Endothelial cell of umbilical vein (primary cell): ENCODE measurements around the gene MDFI. TPM values are rescaled to one million over a fixed set of nuclear protein-coding genes. Genes with fewer than 3 reads are reported as not detected.

ENCODE experiments used
- BruUV-seq: library from RNA; stranded (reverse); fragments of 400-500 nt; replicated peaks from 2 replicates; lab custom pipeline; 2021; lab: Mats Ljungman, UMichigan
- CTCF ChIA-PET: fragments of 300-600, 350-600 bp; sonication (Branson Sonifier 250); formaldehyde crosslinking; loops from one replicate; lab custom pipeline; 2021; ENCODE audit warnings: antibody characterized with exemption, inconsistent platforms; lab: Charles Lee
- POLR2A ChIA-PET: fragments of 300-600, 350-600 bp; sonication (Branson Sonifier 250); formaldehyde crosslinking; loops from one replicate; lab custom pipeline; 2021; ENCODE audit warnings: antibody characterized with exemption, inconsistent platforms; lab: Charles Lee
- DNase-seq: peaks from one replicate; pipeline ENCODE4 v3.0.0-alpha.2; 2011; ENCODE audit warnings: low read depth, low spot score
- FAIRE-seq: peaks from 2 replicates; lab custom pipeline; 2011; peaks lifted over from hg19 to GRCh38; lab: Jason Lieb, UNC
- H2AFZ ChIP-seq: 2 replicates; pipeline ENCODE4 v1.6.0; 2012; ENCODE audit warnings: low read depth, low read length, control low read depth, inconsistent platforms
- H3K27ac ChIP-seq: 2 replicates; pipeline ENCODE4 v1.5.1; 2011; ENCODE audit warnings: low read depth, mild to moderate bottlenecking, control low read depth, low read length, moderate library complexity; ENCODE audit not compliant: insufficient read depth
- H3K27me3 ChIP-seq, 2 experiments: 2 replicates each; pipeline versions ENCODE4 v1.6.0 to v1.6.1; 2011; ENCODE audit warnings: low read length in 2 of 2, mixed read lengths in 1 of 2; ENCODE audit not compliant: control insufficient read depth in 2 of 2, insufficient read depth in 2 of 2
- H3K36me3 ChIP-seq, 2 experiments: 2 replicates in 1 of 2; 3 replicates in 1 of 2; pipeline ENCODE4 v1.5.1; 2011; ENCODE audit warnings: low read length in 2 of 2, mild to moderate bottlenecking in 1 of 2, moderate library complexity in 1 of 2; ENCODE audit not compliant: control insufficient read depth in 2 of 2, insufficient read depth in 2 of 2; ENCODE audit errors: extremely low read depth in 1 of 2
- H3K4me1 ChIP-seq: 3 replicates; pipeline ENCODE4 v1.5.1; 2011; ENCODE audit warnings: mild to moderate bottlenecking, low read length; ENCODE audit not compliant: control insufficient read depth, insufficient read depth; ENCODE audit errors: extremely low read depth
- H3K4me2 ChIP-seq: 2 replicates; pipeline ENCODE4 v1.6.1; 2011; ENCODE audit warnings: low read length, control low read depth, mixed read lengths; ENCODE audit not compliant: insufficient read depth
- H3K4me3 ChIP-seq, 3 experiments: fragments of 200-600 bp in 1 of 3; sonication (generic), shearing (Covaris generic) in 1 of 3; replicated peaks in 1 of 3; 2 replicates each; pipeline ENCODE4 v1.5.1; 2011 to 2016; ENCODE audit warnings: control low read depth in 3 of 3, low read length in 3 of 3, mild to moderate bottlenecking in 2 of 3, inconsistent platforms in 1 of 3, low read depth in 1 of 3, moderate library complexity in 1 of 3; ENCODE audit not compliant: insufficient read depth in 1 of 3
- H3K79me2 ChIP-seq: 2 replicates; pipeline ENCODE4 v1.6.0; 2012; ENCODE audit warnings: low read length, inconsistent platforms; ENCODE audit not compliant: control insufficient read depth, insufficient read depth
- H3K9ac ChIP-seq: replicated peaks from 2 replicates; pipeline ENCODE3; 2011; ENCODE audit warnings: low read length, control low read depth; ENCODE audit not compliant: insufficient read depth; ENCODE audit errors: extremely low read depth
- H3K9me1 ChIP-seq: replicated peaks from 3 replicates; pipeline ENCODE4 v1.6.0; 2011; ENCODE audit warnings: mild to moderate bottlenecking, low read length; ENCODE audit not compliant: control insufficient read depth, insufficient read depth; ENCODE audit errors: extremely low read depth
- H3K9me3 ChIP-seq: replicated peaks from 2 replicates; pipeline ENCODE4 v1.5.1; 2012; ENCODE audit warnings: low read length, inconsistent platforms; ENCODE audit not compliant: control insufficient read depth, insufficient read depth
- H4K20me1 ChIP-seq: replicated peaks from 2 replicates; pipeline ENCODE3; 2011; ENCODE audit warnings: mild to moderate bottlenecking, low read length; ENCODE audit not compliant: control insufficient read depth, insufficient read depth; ENCODE audit errors: extremely low read depth
- CTCF ChIP-seq, 2 donors: IDR thresholded peaks; 1 replicate in 1 of 2; 2 replicates in 1 of 2; pipeline ENCODE4 v1.5.1; 2011; ENCODE audit warnings: low read length in 2 of 2, mild to moderate bottlenecking in 2 of 2, moderate library complexity in 2 of 2, control low read depth in 1 of 2, inconsistent platforms in 1 of 2, low read depth in 1 of 2; ENCODE audit not compliant: insufficient read depth in 1 of 2; ENCODE audit errors: extremely low read depth in 1 of 2
- EZH2 ChIP-seq: IDR thresholded peaks from 2 replicates; pipeline ENCODE4 v1.6.1; 2012; ENCODE audit warnings: borderline replicate concordance, low read depth, mild to moderate bottlenecking, moderate library complexity, low read length, inconsistent platforms; ENCODE audit not compliant: severe bottlenecking
- FOS ChIP-seq: IDR thresholded peaks from 2 replicates; pipeline ENCODE4 v1.6.1; 2011; ENCODE audit warnings: mild to moderate bottlenecking, low read length, moderate library complexity, borderline replicate concordance; ENCODE audit not compliant: insufficient read depth
- GATA2 ChIP-seq: IDR thresholded peaks from 2 replicates; pipeline ENCODE4 v1.7.0; 2011; ENCODE audit warnings: low read depth, mild to moderate bottlenecking, moderate library complexity, mixed read lengths, low read length; ENCODE audit not compliant: insufficient read length, insufficient read depth
- JUN ChIP-seq: IDR thresholded peaks from 2 replicates; pipeline ENCODE4 v1.6.1; 2011; ENCODE audit warnings: borderline replicate concordance, low read depth; ENCODE audit not compliant: insufficient read length, insufficient read depth
- MYC ChIP-seq: IDR thresholded peaks from one replicate; pipeline ENCODE4 v1.6.1; 2011; ENCODE audit warnings: mild to moderate bottlenecking, low read depth, low read length
- POLR2A ChIP-seq: IDR thresholded peaks from 2 replicates; pipeline ENCODE4 v1.6.1; 2012; ENCODE audit warnings: low read depth, mild to moderate bottlenecking, control low read depth, low read length
- POLR2AphosphoS5 ChIP-seq: IDR thresholded peaks from 2 replicates; pipeline ENCODE4 v1.6.1; 2012; ENCODE audit warnings: low read depth, mild to moderate bottlenecking, control low read depth, low read length, moderate library complexity; ENCODE audit not compliant: insufficient read depth
- dilution Hi-C: fragments of 300-500 bp; cut with MboI; formaldehyde crosslinking; loops from one replicate; pipeline ENCODE4 v1.15.0; 2019; ENCODE audit warnings: low sequenced_read_pairs; ENCODE audit not compliant: extremely low pct_ligation_motif_present
- intact Hi-C: fragments of 100-400 bp; cut with micrococcal nuclease; formaldehyde crosslinking; loops from one replicate; pipeline ENCODE4 v1.10.0; 2022
- polyA plus RNA-seq, 4 experiments: library from polyadenylated mRNA; depleted of rRNA in 3 of 4; stranded (reverse) in 3 of 4; unstranded in 1 of 4; fragments of >200 nt; gene quantifications; 2 replicates each; pipeline versions ENCODE4 v1.2.1 to v1.2.3, GENCODE V29; 2011 to 2012; ENCODE audit warnings: missing spikeins in 1 of 4
- total RNA-seq: library from RNA; stranded (reverse); gene quantifications from 2 replicates; pipeline ENCODE4 v1.2.3, GENCODE V29; 2021
- TF ChIP-seq, protein P1 (sequence below): IDR thresholded peaks from 2 replicates; pipeline ENCODE4 v1.6.1; 2011; ENCODE audit not compliant: insufficient read depth, insufficient read length

MDFI gene
- total and polyA plus RNA-seq, 2 donors (not counting 3 experiments of a cell fraction or from before 2014, with no cell fraction given) = 32.4 to 74.1 TPM

DNA sequence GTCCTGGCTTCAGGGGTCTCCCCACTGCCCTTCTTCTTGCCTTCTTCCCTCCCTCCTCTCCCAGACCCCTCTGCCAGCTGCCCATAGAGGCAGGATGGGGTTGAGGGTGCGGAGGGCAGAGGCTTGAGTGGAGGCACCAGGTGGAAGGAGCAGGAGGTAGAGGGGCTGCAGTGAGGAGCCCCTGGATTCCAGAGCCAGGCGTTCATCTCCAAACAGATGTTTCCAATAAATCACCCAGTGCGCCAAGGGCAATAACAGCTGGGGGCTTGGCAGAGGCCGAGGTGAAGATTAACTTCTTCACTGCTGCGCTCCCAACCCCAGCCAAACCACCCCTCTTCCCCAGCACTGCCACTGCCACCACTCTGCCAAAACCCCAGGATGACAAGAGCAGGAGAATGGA is 10.7 kb downstream of the MDFI start:
- intact Hi-C loops = no loop called here
- Histone ChIP-seq H3K36me3 (peaks cover 0 to 54% of the 10 kb centered on the region in 2 experiments), H3K27me3 (no peaks in the 10 kb centered on the region), H2AFZ (no peak overlapping the region), H3K9ac (no peak overlapping the region), H3K9me3 (no peaks in the 10 kb centered on the region), H3K4me2 (no peak overlapping the region), H4K20me1 (no peaks in the 10 kb centered on the region), H3K4me1 (no peaks in the 10 kb centered on the region), H3K27ac (no peak overlapping the region), H3K79me2 (no peaks in the 10 kb centered on the region), H3K9me1 (no peaks in the 10 kb centered on the region), H3K4me3 (no peak overlapping the region)
- FAIRE-seq (no peak), DNase-seq (no peak)
- dilution Hi-C loops = no loop called here
- BruUV-seq = no TSS peak
- ChIA-PET CTCF (interaction anchor here (0.6 kb wide), 1 partner anchor 406 kb away, joined by 3 read pairs; no protein-coding TSS in a partner anchor), POLR2A (no interaction called here)
- TF ChIP-seq CTCF (IDR thresholded peaks at IDR 0.05; ENCODE audit: extremely low read depth in 1 of 2, insufficient read depth in 1 of 2, low read depth in 1 of 2, low read length in 2 of 2) (no peak), JUN (no peak), POLR2A (no peak), FOS (no peak)
- TF ChIP-seq, protein P1, sequence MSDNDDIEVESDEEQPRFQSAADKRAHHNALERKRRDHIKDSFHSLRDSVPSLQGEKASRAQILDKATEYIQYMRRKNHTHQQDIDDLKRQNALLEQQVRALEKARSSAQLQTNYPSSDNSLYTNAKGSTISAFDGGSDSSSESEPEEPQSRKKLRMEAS = no peak

GRCh38 chr6:41649596-41649995 is 11.3 kb downstream of the MDFI start:
- TF ChIP-seq POLR2AphosphoS5 (no peak), EZH2 (no peak), POLR2A (no peak), JUN (no peak), CTCF (IDR thresholded peaks at IDR 0.05; ENCODE audit: extremely low read depth in 1 of 2, insufficient read depth in 1 of 2, low read depth in 1 of 2, low read length in 2 of 2) (no peak), FOS (no peak), GATA2 (no peak), MYC (no peak)
- TF ChIP-seq, protein P1 = no peak
- Histone ChIP-seq H3K4me1 (no peaks in the 10 kb centered on the region), H3K27me3 (no peaks in the 10 kb centered on the region), H3K9me1 (no peaks in the 10 kb centered on the region), H3K27ac (no peak overlapping the region), H3K4me2 (no peak overlapping the region), H3K9ac (no peak overlapping the region), H4K20me1 (no peaks in the 10 kb centered on the region), H3K36me3 (peaks cover 0 to 56% of the 10 kb centered on the region in 2 experiments), H2AFZ (no peak overlapping the region), H3K79me2 (no peaks in the 10 kb centered on the region), H3K9me3 (no peaks in the 10 kb centered on the region), H3K4me3 (no peak overlapping the region)
- ChIA-PET POLR2A (no interaction called here), CTCF (interaction anchor here (0.6 kb wide), 1 partner anchor 405 kb away, joined by 3 read pairs; no protein-coding TSS in a partner anchor)
- no TSS peak for BruUV-seq
- no peak for FAIRE-seq
- intact Hi-C loops (no loop called here), dilution Hi-C loops (no loop called here)
- no peak for DNase-seq
